ENCODE results near the gene ACTMAP. TPM values are rescaled to one million over a fixed set of nuclear protein-coding genes. Genes with fewer than 3 reads are reported as not detected.

Gene ACTMAP
- total and polyA plus RNA-seq, 2 of the 13 experiments (the other 11 are each of a cell fraction or from before 2014, with no cell fraction given) = 2.2 to 7.9 TPM

GRCh38 chr19:40716482-40717324, 33.6 kb downstream of the ACTMAP start, which contains the start of the genes COQ8B and ITPKC (continued):
- TF ChIP-seq PRMT3 (CRISPR knock-in tag; IDR thresholded peaks at IDR 0.05; ENCODE audit: borderline replicate concordance, low read depth) (no peak), JARID2 (CRISPR knock-in tag; IDR thresholded peaks at IDR 0.05; ENCODE audit: insufficient replicate concordance) (no peak), ZNF549 (CRISPR knock-in tag; IDR thresholded peaks at IDR 0.05) (no peak), KAT2B (IDR thresholded peaks at IDR 0.05; ENCODE audit: borderline replicate concordance, low read depth, low read length) (no peak), ZNF337 (CRISPR knock-in tag; IDR thresholded peaks at IDR 0.05; ENCODE audit: borderline replicate concordance, low read depth) (no peak), SIN3A (IDR thresholded peaks at IDR 0.05; ENCODE audit: borderline replicate concordance, low read depth, low read length) (no peak; the same call in none of the 2 replicates), NFYC (CRISPR knock-in tag; IDR thresholded peaks at IDR 0.05) (no peak), HIC2 (CRISPR knock-in tag; IDR thresholded peaks at IDR 0.05; ENCODE audit: low read depth) (no peak), REL (CRISPR knock-in tag; conservative IDR thresholded peaks at IDR 0.05) (no peak), GPN1 (CRISPR knock-in tag; IDR thresholded peaks at IDR 0.05; ENCODE audit: borderline replicate concordance) (no peak), LCORL (IDR thresholded peaks at IDR 0.05) (no peak), LCORL (CRISPR knock-in tag; IDR thresholded peaks at IDR 0.05) (peak; percentile 59; the same call in 1 of the 2 replicates), ZNF616 (CRISPR knock-in tag; IDR thresholded peaks at IDR 0.05; ENCODE audit: low read depth) (no peak)
- TF ChIP-seq, protein P1, sequence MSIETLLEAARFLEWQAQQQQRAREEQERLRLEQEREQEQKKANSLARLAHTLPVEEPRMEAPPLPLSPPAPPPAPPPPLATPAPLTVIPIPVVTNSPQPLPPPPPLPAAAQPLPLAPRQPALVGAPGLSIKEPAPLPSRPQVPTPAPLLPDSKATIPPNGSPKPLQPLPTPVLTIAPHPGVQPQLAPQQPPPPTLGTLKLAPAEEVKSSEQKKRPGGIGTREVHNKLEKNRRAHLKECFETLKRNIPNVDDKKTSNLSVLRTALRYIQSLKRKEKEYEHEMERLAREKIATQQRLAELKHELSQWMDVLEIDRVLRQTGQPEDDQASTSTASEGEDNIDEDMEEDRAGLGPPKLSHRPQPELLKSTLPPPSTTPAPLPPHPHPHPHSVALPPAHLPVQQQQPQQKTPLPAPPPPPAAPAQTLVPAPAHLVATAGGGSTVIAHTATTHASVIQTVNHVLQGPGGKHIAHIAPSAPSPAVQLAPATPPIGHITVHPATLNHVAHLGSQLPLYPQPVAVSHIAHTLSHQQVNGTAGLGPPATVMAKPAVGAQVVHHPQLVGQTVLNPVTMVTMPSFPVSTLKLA (IDR thresholded peaks at IDR 0.05) = no peak
- TF ChIP-seq, protein P2, sequence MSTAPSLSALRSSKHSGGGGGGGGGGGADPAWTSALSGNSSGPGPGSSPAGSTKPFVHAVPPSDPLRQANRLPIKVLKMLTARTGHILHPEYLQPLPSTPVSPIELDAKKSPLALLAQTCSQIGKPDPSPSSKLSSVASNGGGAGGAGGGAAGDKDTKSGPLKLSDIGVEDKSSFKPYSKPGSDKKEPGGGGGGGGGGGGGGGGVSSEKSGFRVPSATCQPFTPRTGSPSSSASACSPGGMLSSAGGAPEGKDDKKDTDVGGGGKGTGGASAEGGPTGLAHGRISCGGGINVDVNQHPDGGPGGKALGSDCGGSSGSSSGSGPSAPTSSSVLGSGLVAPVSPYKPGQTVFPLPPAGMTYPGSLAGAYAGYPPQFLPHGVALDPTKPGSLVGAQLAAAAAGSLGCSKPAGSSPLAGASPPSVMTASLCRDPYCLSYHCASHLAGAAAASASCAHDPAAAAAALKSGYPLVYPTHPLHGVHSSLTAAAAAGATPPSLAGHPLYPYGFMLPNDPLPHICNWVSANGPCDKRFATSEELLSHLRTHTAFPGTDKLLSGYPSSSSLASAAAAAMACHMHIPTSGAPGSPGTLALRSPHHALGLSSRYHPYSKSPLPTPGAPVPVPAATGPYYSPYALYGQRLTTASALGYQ (CRISPR knock-in tag; IDR thresholded peaks at IDR 0.05) = no peak
- TF ChIP-seq, protein P3, sequence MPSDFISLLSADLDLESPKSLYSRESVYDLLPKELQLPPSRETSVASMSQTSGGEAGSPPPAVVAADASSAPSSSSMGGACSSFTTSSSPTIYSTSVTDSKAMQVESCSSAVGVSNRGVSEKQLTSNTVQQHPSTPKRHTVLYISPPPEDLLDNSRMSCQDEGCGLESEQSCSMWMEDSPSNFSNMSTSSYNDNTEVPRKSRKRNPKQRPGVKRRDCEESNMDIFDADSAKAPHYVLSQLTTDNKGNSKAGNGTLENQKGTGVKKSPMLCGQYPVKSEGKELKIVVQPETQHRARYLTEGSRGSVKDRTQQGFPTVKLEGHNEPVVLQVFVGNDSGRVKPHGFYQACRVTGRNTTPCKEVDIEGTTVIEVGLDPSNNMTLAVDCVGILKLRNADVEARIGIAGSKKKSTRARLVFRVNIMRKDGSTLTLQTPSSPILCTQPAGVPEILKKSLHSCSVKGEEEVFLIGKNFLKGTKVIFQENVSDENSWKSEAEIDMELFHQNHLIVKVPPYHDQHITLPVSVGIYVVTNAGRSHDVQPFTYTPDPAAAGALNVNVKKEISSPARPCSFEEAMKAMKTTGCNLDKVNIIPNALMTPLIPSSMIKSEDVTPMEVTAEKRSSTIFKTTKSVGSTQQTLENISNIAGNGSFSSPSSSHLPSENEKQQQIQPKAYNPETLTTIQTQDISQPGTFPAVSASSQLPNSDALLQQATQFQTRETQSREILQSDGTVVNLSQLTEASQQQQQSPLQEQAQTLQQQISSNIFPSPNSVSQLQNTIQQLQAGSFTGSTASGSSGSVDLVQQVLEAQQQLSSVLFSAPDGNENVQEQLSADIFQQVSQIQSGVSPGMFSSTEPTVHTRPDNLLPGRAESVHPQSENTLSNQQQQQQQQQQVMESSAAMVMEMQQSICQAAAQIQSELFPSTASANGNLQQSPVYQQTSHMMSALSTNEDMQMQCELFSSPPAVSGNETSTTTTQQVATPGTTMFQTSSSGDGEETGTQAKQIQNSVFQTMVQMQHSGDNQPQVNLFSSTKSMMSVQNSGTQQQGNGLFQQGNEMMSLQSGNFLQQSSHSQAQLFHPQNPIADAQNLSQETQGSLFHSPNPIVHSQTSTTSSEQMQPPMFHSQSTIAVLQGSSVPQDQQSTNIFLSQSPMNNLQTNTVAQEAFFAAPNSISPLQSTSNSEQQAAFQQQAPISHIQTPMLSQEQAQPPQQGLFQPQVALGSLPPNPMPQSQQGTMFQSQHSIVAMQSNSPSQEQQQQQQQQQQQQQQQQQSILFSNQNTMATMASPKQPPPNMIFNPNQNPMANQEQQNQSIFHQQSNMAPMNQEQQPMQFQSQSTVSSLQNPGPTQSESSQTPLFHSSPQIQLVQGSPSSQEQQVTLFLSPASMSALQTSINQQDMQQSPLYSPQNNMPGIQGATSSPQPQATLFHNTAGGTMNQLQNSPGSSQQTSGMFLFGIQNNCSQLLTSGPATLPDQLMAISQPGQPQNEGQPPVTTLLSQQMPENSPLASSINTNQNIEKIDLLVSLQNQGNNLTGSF (CRISPR knock-in tag; IDR thresholded peaks at IDR 0.05) = no peak; the same call in 1 of the 2 replicates
